ENCODE data around the gene IMMT.

- TF ChIP-seq, protein P1, sequence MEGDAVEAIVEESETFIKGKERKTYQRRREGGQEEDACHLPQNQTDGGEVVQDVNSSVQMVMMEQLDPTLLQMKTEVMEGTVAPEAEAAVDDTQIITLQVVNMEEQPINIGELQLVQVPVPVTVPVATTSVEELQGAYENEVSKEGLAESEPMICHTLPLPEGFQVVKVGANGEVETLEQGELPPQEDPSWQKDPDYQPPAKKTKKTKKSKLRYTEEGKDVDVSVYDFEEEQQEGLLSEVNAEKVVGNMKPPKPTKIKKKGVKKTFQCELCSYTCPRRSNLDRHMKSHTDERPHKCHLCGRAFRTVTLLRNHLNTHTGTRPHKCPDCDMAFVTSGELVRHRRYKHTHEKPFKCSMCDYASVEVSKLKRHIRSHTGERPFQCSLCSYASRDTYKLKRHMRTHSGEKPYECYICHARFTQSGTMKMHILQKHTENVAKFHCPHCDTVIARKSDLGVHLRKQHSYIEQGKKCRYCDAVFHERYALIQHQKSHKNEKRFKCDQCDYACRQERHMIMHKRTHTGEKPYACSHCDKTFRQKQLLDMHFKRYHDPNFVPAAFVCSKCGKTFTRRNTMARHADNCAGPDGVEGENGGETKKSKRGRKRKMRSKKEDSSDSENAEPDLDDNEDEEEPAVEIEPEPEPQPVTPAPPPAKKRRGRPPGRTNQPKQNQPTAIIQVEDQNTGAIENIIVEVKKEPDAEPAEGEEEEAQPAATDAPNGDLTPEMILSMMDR (IDR thresholded peaks at IDR 0.05; ENCODE audit: low read depth, low read length) = no peak
- TF ChIP-seq POLR2A (IDR thresholded peaks at IDR 0.05; ENCODE audit: extremely low read depth, insufficient read length) (no peak), MYC (IDR thresholded peaks at IDR 0.05; ENCODE audit: low read depth, low read length) (no peak), MAX (IDR thresholded peaks at IDR 0.05; ENCODE audit: low read depth, low read length) (no peak)
These were observed 52.0 kb downstream of the IMMT start for GRCh38 chr2:86143307-86143706.

Data from NB4 (cell line).